Measurements from ENCODE around the gene SOBP.

- TF ChIP-seq CTCF (IDR thresholded peaks at IDR 0.05) (no peak), POLR2A (IDR thresholded peaks at IDR 0.05) (no peak)
Observed at GRCh38 chr6:107644513-107644912, 154.6 kb downstream of the SOBP start.
